Stimulated activated CD8-positive, alpha-beta memory T cell treated with anti-CD3 and anti-CD28 coated beads, Interleukin-15, amount 100 ng/mL, for 4 hours (primary cell): Measurements from ENCODE around the gene OR4K15.
"Not testable (repeated sequence)": the region's sequence is repeated elsewhere in the genome, so short reads cannot be mapped to it uniquely, and the experiment has no call there.

Experiments
- DNase-seq, 2 donors: peaks; one replicate each; pipeline ENCODE4 v3.0.0-alpha.2; 2020; ENCODE audit warnings: low read depth in 2 of 2

The OR4K15 gene, protein sequence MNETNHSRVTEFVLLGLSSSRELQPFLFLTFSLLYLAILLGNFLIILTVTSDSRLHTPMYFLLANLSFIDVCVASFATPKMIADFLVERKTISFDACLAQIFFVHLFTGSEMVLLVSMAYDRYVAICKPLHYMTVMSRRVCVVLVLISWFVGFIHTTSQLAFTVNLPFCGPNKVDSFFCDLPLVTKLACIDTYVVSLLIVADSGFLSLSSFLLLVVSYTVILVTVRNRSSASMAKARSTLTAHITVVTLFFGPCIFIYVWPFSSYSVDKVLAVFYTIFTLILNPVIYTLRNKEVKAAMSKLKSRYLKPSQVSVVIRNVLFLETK

DNA sequence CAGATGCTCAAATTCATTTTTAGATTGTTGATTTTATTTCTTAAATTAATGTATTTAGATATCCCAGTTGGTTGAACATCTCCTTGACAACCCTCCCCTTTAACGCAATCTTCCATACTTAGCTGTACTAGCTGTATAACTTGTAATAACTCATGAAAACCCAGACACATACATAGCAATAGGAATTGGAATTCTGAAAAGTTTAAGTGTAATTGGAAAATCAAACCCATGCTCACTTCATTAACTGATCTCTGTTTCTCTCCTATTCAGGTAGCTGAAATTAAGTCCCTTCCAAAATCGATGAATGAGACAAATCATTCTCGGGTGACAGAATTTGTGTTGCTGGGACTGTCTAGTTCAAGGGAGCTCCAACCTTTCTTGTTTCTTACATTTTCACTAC lies at the start of gene OR4K15:
Gene OR4K15, plus strand, starts transcription at position 301 of the 400 bp plus-strand sequence. Its CDS starts 0 bp downstream, at position 301.
- DNase-seq: no peak

DNA sequence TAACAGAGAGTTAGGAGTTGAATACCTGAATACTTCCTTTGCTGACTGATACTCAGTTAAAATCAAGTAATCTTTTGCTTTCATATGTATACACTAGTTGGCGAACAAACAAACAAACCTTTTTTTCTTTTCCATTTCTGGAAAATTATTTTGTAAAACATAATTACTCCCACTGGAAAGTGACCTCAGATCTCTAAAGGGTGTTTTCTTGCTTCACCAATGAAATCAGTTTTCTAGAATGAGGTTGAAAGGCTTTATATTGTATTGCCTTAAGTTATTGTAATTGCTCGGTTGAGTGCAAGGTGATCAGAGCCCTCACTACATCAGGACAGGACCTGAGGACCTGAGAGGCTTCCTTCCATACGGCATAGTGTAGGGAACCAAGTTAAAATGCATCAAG lies 44.8 kb upstream of the OR4K15 start, which contains the start of gene OR4K1:
Gene OR4K1, plus strand, starts transcription at position 301 of the 400 bp plus-strand sequence. CDS start 4,750 bp downstream, outside the sequence.
- no peak for DNase-seq

DNA sequence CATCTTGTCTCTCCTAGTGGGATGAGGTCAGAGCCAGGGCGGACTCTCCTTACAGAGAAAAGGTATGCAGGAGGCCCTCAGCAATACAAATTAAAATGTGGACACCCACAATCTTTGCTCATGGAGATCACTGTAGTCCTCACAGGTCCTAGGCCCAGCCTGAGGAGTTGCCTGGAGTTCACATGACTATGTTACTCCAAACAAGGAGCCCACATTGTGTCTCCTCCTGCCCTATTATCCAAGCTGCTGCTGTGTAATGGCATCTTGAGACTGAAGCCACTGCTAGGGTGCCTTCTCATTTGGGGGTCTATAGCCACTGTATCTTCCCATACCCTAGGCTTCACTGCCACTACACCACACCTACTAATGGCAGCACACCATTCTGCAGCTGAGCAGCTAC lies 33.7 kb upstream of the OR4K15 start:
- no peak for DNase-seq

DNA sequence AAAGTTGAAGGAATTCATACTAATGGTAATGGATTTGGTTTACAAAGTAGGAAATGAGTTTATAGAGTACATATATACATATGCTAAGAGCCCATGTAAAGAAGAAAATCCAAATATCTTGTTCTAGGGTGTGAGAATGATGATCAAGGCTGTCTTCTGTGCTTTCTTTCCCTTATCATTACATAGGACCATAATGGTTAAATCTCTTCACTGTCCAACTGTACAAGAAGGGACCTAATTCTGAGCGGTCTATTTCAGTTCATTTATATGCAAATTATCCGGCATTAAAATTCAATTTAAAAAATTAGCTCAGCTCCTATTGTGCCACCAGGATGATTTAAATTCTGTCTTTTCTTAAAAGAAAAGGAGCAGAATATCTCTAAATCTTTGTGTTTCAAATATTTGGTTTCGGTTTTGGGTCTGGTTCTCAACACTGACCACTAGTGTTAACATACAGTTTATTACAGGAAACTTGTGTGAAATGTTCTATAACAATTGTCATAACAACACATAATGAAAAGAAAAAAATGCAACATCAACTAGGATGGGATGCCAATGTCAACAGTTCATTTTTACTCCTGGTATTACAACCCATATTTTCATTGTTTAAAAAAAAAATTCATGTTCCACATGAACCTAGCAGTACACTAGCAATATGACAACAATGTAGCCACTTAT lies 27.8 kb upstream of the OR4K15 start:
- no peak for DNase-seq

DNA sequence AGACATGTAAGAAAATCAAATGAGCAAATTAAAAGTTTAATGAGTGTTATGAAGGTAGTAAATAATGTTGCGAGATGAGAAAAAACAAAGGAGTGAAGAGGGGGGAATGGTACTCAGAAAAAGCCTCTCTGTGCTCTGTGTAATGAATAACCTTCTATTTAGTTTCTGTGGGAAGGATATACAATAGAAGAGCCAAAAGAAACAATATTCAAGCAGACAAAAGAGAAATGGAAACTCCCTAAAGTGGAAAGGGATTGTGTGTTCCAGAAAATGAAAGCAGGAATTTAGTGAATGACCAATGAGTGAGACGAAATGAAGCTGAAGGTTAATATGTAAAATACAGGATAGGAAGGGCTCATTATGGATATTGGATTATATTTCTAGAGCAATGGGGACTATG lies 26.2 kb upstream of the OR4K15 start:
- no peak for DNase-seq

DNA sequence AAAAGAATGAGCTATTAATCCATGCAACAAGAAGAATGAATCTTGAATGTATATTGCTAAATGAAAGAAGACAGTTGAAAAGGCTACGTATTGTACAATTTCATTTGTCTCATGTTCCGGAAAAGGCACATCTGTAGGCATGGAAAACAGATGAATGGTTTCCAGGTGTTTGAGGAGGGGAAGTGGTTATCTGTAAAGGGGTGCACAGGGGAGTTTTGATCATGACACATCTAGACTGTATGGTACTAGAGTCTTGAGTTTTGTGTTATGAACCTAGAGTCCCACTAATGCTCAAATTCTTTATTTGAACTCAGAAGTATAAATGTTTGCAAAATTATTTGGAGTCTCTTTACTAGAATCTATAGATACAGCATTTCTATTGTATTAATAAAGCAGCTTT lies 5.7 kb upstream of the OR4K15 start:
- DNase-seq: not testable (repeated sequence)

DNA sequence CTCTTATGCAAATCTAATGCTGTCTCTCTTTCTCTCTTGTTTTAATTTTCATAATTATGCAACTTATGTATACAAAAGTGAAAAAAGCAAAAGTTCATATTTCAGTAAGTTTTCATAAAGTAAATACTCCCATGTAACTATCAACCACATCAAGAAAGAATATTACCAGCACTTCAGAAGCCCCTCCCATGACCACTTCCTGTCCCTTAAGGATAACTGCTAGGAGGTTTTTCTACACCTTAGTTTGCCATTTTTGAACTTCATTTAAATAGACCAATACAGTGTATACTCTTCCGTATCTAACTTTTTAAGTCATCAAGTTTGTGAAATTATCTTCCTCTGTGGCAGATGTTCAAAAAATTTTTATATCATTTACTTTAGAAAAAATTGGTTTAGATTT lies 547 bp upstream of the OR4K15 start:
- no peak for DNase-seq

DNA sequence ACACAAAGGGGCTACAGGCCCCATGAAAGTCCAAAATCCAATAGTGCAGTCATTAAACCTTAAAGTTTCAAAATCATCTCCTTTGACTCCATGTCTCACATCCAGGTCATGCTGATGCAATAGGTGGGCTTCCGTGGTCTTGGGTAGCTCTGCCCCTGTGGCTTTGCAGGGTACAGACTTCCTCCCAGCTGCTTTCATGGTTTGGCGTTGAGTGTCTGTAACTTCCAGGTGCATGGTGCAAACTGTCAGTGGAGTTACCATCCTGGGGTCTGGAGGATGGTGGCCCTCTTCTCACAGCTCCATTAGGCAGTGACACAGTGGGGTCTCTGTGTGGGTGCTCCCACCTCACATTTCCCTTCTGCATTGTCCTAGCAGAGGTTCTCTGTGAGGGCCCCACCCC lies 18.0 kb downstream of the OR4K15 start:
- DNase-seq: no peak

DNA sequence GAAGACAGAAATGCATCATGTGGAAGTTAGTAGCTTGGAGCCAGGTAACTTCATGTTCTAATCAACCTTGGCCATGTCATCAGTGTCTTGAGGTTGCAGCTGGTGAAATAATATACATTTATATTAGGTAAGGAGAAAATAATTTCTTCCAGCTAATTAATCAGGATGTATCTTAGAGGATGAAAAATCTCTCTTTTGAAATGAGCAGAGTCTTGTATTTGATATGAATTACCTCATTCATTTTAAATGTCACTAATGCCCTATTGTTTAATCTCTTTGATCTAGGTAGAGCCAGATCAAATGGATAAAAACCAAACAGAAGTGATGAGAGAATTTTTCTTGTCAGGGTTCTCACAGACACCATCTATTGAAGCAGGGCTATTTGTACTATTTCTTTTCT lies 26.5 kb downstream of the OR4K15 start, which contains the start of gene OR4Q2:
Gene OR4Q2, plus strand, starts transcription at position 301 of the 400 bp plus-strand sequence.
- no peak for DNase-seq

DNA sequence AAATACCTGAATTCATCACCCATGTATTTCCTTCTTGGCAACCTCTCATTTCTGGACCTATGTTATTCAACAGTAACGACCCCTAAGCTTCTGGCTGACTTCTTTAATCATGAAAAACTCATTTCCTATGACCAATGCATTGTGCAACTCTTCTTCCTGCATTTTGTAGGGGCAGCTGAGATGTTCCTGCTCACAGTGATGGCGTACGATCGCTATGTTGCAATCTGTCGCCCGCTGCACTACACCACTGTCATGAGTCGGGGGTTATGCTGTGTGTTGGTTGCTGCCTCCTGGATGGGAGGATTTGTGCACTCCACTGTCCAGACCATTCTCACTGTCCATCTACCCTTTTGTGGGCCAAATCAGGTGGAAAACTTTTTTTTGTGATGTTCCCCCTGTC lies 26.9 kb downstream of the OR4K15 start:
- no peak for DNase-seq

DNA sequence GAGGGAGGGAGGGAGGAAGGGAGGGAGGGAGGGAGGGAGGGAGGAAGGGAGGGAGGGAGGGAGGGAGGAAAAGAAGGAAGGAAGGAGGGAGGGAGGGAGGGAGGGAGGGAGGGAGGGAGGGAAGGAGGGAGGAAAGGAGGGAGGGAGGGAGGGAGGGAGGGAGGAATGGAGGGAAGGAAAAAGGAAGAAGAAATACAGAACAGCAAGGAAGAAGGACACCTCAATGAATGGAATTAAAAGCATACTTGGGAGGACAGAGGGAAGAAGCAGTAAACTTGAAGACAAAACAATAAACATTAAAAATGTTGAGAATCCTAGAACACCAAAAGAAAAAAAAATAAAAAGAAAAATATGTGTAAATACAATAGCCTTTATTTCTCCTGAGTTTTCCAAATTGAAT lies 32.8 kb downstream of the OR4K15 start:
- no peak for DNase-seq

DNA sequence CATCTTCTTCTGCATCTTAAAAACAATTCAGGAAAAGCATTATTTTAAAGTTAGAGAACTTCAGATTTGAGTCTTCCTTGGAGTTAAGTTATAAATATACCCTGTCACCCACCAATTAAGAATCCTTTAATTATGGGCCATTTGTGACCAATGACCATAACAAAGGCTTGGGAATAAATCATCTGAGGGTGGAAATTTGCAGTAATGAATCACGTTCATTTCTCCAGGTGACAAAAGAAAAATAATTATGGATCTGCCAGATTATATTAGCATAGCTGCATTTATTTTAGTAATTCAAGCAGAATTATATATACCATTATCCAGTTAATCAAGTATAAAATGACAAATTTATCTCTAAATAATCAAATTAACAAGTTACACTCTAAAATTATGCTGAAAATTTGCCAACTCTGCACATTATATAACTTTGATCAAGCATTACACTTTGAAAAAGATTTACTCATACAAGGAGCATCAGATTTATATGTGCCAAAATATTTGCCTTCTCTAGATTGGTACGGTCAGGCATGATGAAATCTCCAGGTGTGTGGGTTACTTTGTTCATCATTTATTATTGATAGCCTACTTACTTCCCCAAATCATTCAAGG lies 44.0 kb downstream of the OR4K15 start, which contains the start of gene OR4K14:
Gene OR4K14, minus strand, starts transcription at position 51 of the 609 bp plus-strand sequence. CDS start 4,114 bp downstream, outside the sequence.
- DNase-seq: no peak
